ENCODE measurements around the gene ATP12A.

GRCh38 chr13:24680921-24681604 is 855 bp downstream of the ATP12A start:
- TF ChIP-seq CTCF (IDR thresholded peaks at IDR 0.05), result no peak
- no peak for TF ChIP-seq EZH2phosphoT487 (IDR thresholded peaks at IDR 0.05)
- TF ChIP-seq EZH2 (IDR thresholded peaks at IDR 0.05), result peak; percentile 26

Measured in neural progenitor cell (in vitro differentiated cells).